Activated B cell treated with CpG ODN at 0.5 μM for 24 hours (primary cell): ENCODE measurements around the gene ABCG5. TPM values are rescaled to one million over a fixed set of nuclear protein-coding genes. Genes with fewer than 3 reads are reported as not detected.

Source experiments
- ATAC-seq: fragments of 200-7000 bp; cut with Tn5 transposase; one replicate; pipeline ENCODE4 v1.10.0; 2021; ENCODE audit warnings: low read depth, mild to moderate bottlenecking, moderate library complexity
- CTCF ChIA-PET: fragments of 350-600 bp; sonication (Branson Sonifier 250); formaldehyde crosslinking; loops from one replicate; lab custom pipeline; 2021; ENCODE audit warnings: antibody characterized with exemption; lab: Charles Lee
- POLR2A ChIA-PET: fragments of 350-600 bp; sonication (Branson Sonifier 250); formaldehyde crosslinking; loops from one replicate; lab custom pipeline; 2021; ENCODE audit warnings: antibody characterized with exemption; lab: Charles Lee
- DNase-seq: peaks from one replicate; pipeline ENCODE4 v3.0.0; 2022
- H3K27ac Mint-ChIP-seq: one replicate; pipeline ENCODE4 v1.8.0; 2020; ENCODE audit warnings: mixed read lengths
- H3K27me3 Mint-ChIP-seq: one replicate; pipeline ENCODE4 v1.8.0; 2021; ENCODE audit warnings: mixed read lengths
- H3K36me3 Mint-ChIP-seq: one replicate; pipeline ENCODE4 v1.8.0; 2021; ENCODE audit warnings: low read depth, mixed read lengths
- H3K4me1 Mint-ChIP-seq: one replicate; pipeline ENCODE4 v1.8.0; 2021; ENCODE audit warnings: mixed read lengths
- H3K4me3 Mint-ChIP-seq: one replicate; pipeline ENCODE4 v1.8.0; 2020; ENCODE audit warnings: mild to moderate bottlenecking, mixed read lengths
- H3K9me3 Mint-ChIP-seq: one replicate; pipeline ENCODE4 v1.8.0; 2020; ENCODE audit warnings: mixed read lengths
- CTCF ChIP-seq: fragments of 200-600 bp; IDR thresholded peaks from one replicate; pipeline ENCODE4 v1.8.0; 2022; ENCODE audit warnings: antibody characterized with exemption, mild to moderate bottlenecking
- intact Hi-C: fragments of 100-400 bp; cut with micrococcal nuclease; formaldehyde crosslinking; loops from one replicate; pipeline ENCODE4 v1.15.1; 2024
- total RNA-seq: library from RNA; stranded (reverse); gene quantifications from 2 replicates; pipeline ENCODE4 v1.2.3, GENCODE V29; 2022

Gene ABCG5
- total RNA-seq, 1 donor from 2014 or later, result not detected

DNA sequence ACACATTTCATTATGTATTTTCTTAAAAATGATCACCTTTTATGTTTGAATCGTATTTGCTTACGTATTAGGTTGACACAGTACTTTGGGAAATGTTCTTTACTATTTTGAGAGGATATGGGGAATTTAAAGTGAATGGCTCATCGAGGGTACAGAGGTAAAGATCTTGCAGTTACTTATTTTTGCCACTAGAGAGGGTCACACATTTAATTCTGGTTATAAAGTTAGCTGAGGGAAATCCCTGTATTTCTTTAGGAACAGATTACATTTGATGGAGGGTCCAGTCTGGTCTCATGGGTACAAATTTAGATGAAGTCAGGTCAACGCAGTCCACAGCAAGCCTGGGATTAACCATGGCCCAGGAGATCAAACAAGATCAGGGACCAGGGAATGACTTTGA lies 40.3 kb downstream of the ABCG5 start:
- ChIA-PET CTCF (no interaction called here), POLR2A (no interaction called here)
- DNase-seq (no peak), ATAC-seq (no peak)
- Mint-ChIP-seq H3K9me3 (no peaks in the 10 kb centered on the region), H3K4me1 (no peaks in the 10 kb centered on the region), H3K36me3 (peaks cover 11% of the 10 kb centered on the region), H3K27ac (no peak overlapping the region), H3K27me3 (no peaks in the 10 kb centered on the region), H3K4me3 (no peak overlapping the region)
- intact Hi-C loops, result no loop called here
- TF ChIP-seq CTCF, result no peak

GRCh38 chr2:43796206-43796605 lies 42.4 kb downstream of the ABCG5 start:
- intact Hi-C loops, result no loop called here
- ATAC-seq, result no peak
- CTCF ChIA-PET, result no interaction called here
- Mint-ChIP-seq H3K4me3 (no peak overlapping the region), H3K27ac (no peak overlapping the region), H3K4me1 (no peaks in the 10 kb centered on the region), H3K9me3 (no peaks in the 10 kb centered on the region), H3K27me3 (no peaks in the 10 kb centered on the region), H3K36me3 (peaks cover 17% of the 10 kb centered on the region)
- TF ChIP-seq CTCF, result no peak
- POLR2A ChIA-PET, result no interaction called here
- DNase-seq, result no peak

DNA sequence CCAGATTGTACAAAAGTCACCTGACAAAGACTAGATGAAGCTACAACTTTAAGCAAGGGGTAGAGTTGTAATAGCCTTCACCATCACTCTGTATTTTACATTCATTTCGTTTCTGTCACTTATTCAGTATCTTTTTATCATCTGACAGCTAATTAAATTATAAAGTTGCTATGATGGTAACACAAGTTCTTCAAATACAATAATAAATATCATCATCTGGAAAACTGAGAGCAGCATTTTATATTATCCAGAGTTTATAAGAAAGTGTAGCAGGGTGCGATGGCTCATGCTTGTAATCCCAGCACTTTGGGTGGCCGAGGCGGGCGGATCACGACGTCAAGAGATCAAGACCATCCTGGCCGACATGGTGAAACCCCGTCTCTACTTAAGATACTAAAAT lies 43.7 kb downstream of the ABCG5 start:
- H3K27ac Mint-ChIP-seq, result no peak overlapping the region
- ChIA-PET CTCF (no interaction called here), POLR2A (no interaction called here)
- no peak for DNase-seq
- H3K27me3 Mint-ChIP-seq, result no peaks in the 10 kb centered on the region
- intact Hi-C loops, result no loop called here
- no peaks in the 10 kb centered on the region for H3K9me3 Mint-ChIP-seq
- ATAC-seq, result no peak
- TF ChIP-seq CTCF, result no peak
- peaks cover 19% of the 10 kb centered on the region for H3K36me3 Mint-ChIP-seq
- H3K4me3 Mint-ChIP-seq, result no peak overlapping the region
- H3K4me1 Mint-ChIP-seq, result no peaks in the 10 kb centered on the region

DNA sequence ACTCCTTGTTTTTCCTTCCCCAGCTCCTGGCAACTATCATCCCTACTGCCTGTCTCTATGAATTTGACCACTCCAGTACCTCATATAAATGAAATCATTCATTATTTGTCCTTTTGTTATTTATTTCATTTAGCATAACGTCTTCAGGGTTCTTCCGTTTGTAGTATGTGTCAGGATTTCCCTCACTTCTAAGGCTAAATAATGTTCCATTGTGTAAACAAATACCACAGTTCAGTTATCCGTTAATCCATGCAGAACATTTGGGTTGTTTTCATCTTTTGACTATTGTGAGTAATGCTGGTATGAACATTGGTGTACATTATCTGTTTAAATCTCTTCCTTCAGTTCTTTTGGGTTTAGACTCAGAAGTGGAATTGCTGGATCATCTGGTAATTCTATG lies 46.0 kb downstream of the ABCG5 start:
- no peak for ATAC-seq
- no peak for DNase-seq
- peaks cover 26% of the 10 kb centered on the region for H3K36me3 Mint-ChIP-seq
- H3K27me3 Mint-ChIP-seq, result no peaks in the 10 kb centered on the region
- TF ChIP-seq CTCF, result no peak
- POLR2A ChIA-PET, result no interaction called here
- H3K9me3 Mint-ChIP-seq, result no peaks in the 10 kb centered on the region
- CTCF ChIA-PET, result no interaction called here
- no peak overlapping the region for H3K4me3 Mint-ChIP-seq
- intact Hi-C loops, result no loop called here
- no peak overlapping the region for H3K27ac Mint-ChIP-seq
- H3K4me1 Mint-ChIP-seq, result no peaks in the 10 kb centered on the region

DNA sequence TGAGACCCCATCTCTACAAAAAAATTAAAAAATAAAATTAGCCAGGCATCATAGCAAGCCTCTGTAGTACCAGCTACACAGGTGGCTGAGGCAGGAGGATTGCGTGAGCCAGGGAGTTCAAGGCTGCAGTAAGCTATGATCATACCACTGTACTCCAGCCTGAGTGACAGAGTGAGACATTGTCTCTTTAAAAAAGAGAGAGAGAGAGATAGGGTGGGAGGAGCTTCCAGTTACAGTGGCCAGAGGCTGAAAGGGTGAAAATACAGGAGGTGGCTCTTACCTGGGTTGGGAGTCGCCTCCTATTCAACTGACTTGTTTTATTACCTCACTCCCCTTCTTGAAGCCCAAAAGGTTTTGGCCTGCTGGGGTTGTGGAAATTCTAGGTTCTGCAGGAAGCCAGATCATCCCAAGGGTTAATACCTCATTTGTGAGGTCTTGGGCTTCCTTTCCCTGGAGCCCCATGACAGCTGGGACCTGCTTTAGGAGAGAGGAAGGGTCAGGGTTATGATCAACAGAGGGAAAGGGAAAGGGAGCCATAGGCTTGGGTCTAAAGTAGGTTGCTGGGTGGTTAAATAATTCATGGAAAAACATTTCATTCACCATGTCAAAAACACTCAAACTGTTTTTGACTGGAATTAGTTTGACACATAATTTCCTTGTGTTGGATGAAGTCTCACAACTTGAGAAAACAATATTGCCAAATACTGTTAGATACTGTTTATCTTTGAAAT lies 47.4 kb downstream of the ABCG5 start:
- POLR2A ChIA-PET, result no interaction called here
- no peak for ATAC-seq
- TF ChIP-seq CTCF, result no peak
- no peak for DNase-seq
- Mint-ChIP-seq H3K4me1 (no peaks in the 10 kb centered on the region), H3K9me3 (no peaks in the 10 kb centered on the region), H3K4me3 (no peak overlapping the region), H3K36me3 (peaks cover 26% of the 10 kb centered on the region), H3K27ac (no peak overlapping the region), H3K27me3 (no peaks in the 10 kb centered on the region)
- intact Hi-C loops, result no loop called here
- CTCF ChIA-PET, result no interaction called here
